HT-29 (cell line): ENCODE data around the gene UBTD2. TPM values are rescaled to one million over a fixed set of nuclear protein-coding genes. Genes with fewer than 3 reads are reported as not detected.
"Not testable (repeated sequence)": the region's sequence is repeated elsewhere in the genome, so short reads cannot be mapped to it uniquely, and the experiment has no call there.

Experiments
- DNase-seq: peaks from one replicate; pipeline ENCODE4 v3.0.0-alpha.2; 2015; ENCODE audit warnings: low spot score
- total RNA-seq: library from RNA; depleted of rRNA; stranded (reverse); fragments of >200 nt; shearing (Covaris generic); gene quantifications from 2 replicates; pipeline ENCODE4 v1.2.3, GENCODE V29; 2014

The UBTD2 gene
- total RNA-seq, 1 experiment from 2014 or later, result 9.0 TPM

- DNase-seq, result no peak
Measured at GRCh38 chr5:172251419-172251818, 32.1 kb downstream of the UBTD2 start.

GRCh38 chr5:172248637-172249036 is 34.9 kb downstream of the UBTD2 start:
- no peak for DNase-seq

- DNase-seq, result no peak
Measured at GRCh38 chr5:172245703-172246125, 37.9 kb downstream of the UBTD2 start.

- DNase-seq, result no peak
Measured at GRCh38 chr5:172245046-172245445, 38.5 kb downstream of the UBTD2 start.

- DNase-seq, result no peak
Measured at GRCh38 chr5:172243302-172243701, 40.3 kb downstream of the UBTD2 start.

- DNase-seq, result no peak
Measured at GRCh38 chr5:172238334-172238733, 45.2 kb downstream of the UBTD2 start.

- DNase-seq, result peak; percentile 65
Measured at GRCh38 chr5:172235827-172236736, 47.5 kb downstream of the UBTD2 start.

GRCh38 chr5:172235132-172235780 is 48.3 kb downstream of the UBTD2 start:
- DNase-seq, result peak; percentile 34

GRCh38 chr5:172234031-172234430 is 49.5 kb downstream of the UBTD2 start:
- DNase-seq, result no peak

- no peak for DNase-seq
Measured at GRCh38 chr5:172229904-172230303, 53.7 kb downstream of the UBTD2 start.

- DNase-seq, result no peak
Measured at GRCh38 chr5:172224996-172225395, 58.6 kb downstream of the UBTD2 start.

- DNase-seq, result no peak
Measured at GRCh38 chr5:172223901-172224873, 59.4 kb downstream of the UBTD2 start.

GRCh38 chr5:172219296-172219695 is 64.3 kb downstream of the UBTD2 start:
- DNase-seq, result no peak

- no peak for DNase-seq
Measured at GRCh38 chr5:172216345-172216744, 67.2 kb downstream of the UBTD2 start.

- no peak for DNase-seq
Measured at GRCh38 chr5:172213126-172213525, 70.4 kb downstream of the UBTD2 start.

GRCh38 chr5:172211676-172212075 is 71.9 kb downstream of the UBTD2 start:
- no peak for DNase-seq

GRCh38 chr5:172209714-172210113 is 73.8 kb downstream of the UBTD2 start:
- DNase-seq, result no peak

GRCh38 chr5:172207511-172207910 is 76.1 kb downstream of the UBTD2 start:
- no peak for DNase-seq

- DNase-seq, result not testable (repeated sequence)
Measured at GRCh38 chr5:172205984-172206383, 77.6 kb downstream of the UBTD2 start.

GRCh38 chr5:172200476-172200875 is 83.1 kb downstream of the UBTD2 start:
- DNase-seq, result no peak

GRCh38 chr5:172199446-172199845 is 84.1 kb downstream of the UBTD2 start:
- no peak for DNase-seq

- DNase-seq, result not testable (repeated sequence)
Measured at GRCh38 chr5:172197775-172198174, 85.8 kb downstream of the UBTD2 start.
